Measurements from ENCODE around the gene RAP2C. TPM values are rescaled to one million over a fixed set of nuclear protein-coding genes. Genes with fewer than 3 reads are reported as not detected.

The RAP2C gene
- total RNA-seq, 1 experiment from 2014 or later, result 52.7 TPM

DNA sequence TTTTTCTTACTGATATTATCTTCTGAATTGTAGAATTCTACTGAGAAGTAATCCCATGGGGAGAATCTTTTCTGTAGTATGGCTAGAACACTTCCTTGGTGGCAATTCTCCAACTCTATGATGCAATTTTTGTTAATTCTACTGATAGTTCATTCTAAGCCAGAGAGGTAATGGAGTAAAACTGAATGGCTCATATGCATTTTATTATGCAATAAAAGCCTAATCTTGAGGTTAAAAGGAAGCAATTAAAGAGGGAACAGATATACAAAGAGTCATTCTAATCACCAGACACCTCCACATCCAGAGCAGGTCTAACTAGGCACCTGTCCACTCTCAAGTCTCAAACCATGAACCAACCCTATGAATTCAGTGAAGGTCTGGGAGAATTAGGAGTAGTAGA, 9.7 kb downstream of the RAP2C start:
- H4K20me1 ChIP-seq (ENCODE audit: control insufficient read depth, insufficient read depth, insufficient read length), result no peaks in the 10 kb centered on the region
- Mint-ChIP-seq H3K27me3 (ENCODE audit: low read depth) (no peaks in the 10 kb centered on the region), H3K36me3 (ENCODE audit: insufficient read depth in 1 of 3, low read depth in 3 of 3) (peaks cover 20 to 66% (median 51%) of the 10 kb centered on the region in 3 experiments; a peak in 6 of 7 replicates)

More for the DNA sequence above, 9.7 kb downstream of the RAP2C start:
- Histone ChIP-seq H3K79me2 (ENCODE audit: insufficient read depth, low read length) (no peaks in the 10 kb centered on the region; the same call in 1 of the 2 replicates), H3K23ac (ENCODE audit: insufficient read length, low read depth, low read length) (no peak overlapping the region), H3K14ac (ENCODE audit: insufficient read depth, low read length) (no peak overlapping the region), H2AFZ (ENCODE audit: low read length) (no peak overlapping the region), H3K9ac (ENCODE audit: extremely low read depth, insufficient read length, low read length) (no peak overlapping the region), H4K5ac (ENCODE audit: insufficient read length, low read depth, low read length) (no peak overlapping the region), H3K4me1 (ENCODE audit: insufficient read depth, low read length) (no peaks in the 10 kb centered on the region), H3T11ph (ENCODE audit: low read length) (no peak overlapping the region), H2BK12ac (ENCODE audit: insufficient read length, low read depth, low read length) (no peak overlapping the region), H4K91ac (ENCODE audit: insufficient read length, low read depth, low read length) (no peak overlapping the region), H2BK20ac (ENCODE audit: low read depth, low read length, poor library complexity, severe bottlenecking) (no peak overlapping the region), H2BK5ac (ENCODE audit: insufficient read length, low read length) (no peak overlapping the region), H3K4me2 (ENCODE audit: insufficient read depth, insufficient read length, low read length) (no peak overlapping the region), H2BK15ac (ENCODE audit: low read depth, low read length) (no peak overlapping the region), H3K9me3 (ENCODE audit: control insufficient read depth, low read depth, low read length) (no peaks in the 10 kb centered on the region), H4K8ac (replicated peaks; ENCODE audit: insufficient read length, low read depth, low read length) (no peak overlapping the region), H2BK120ac (ENCODE audit: low read depth, low read length, poor library complexity, severe bottlenecking) (no peak overlapping the region), H3K27me3 (ENCODE audit: insufficient read depth, low read length) (no peaks in the 10 kb centered on the region), H3K4ac (ENCODE audit: low read depth, low read length) (no peak overlapping the region), H2AK5ac (ENCODE audit: insufficient read length, low read length) (no peak overlapping the region), H3K23me2 (ENCODE audit: insufficient read length, low read depth, low read length, poor library complexity, severe bottlenecking) (no peaks in the 10 kb centered on the region), H3K79me1 (ENCODE audit: insufficient read depth, low read depth, low read length, poor library complexity, severe bottlenecking) (no peaks in the 10 kb centered on the region), H3K27ac (ENCODE audit: insufficient read length, low read depth, low read length) (no peak overlapping the region), H3K56ac (ENCODE audit: insufficient read length, low read depth, low read length) (no peak overlapping the region), H3K18ac (ENCODE audit: insufficient read length, low read depth, low read length) (no peak overlapping the region)
- TF ChIP-seq, protein P1, sequence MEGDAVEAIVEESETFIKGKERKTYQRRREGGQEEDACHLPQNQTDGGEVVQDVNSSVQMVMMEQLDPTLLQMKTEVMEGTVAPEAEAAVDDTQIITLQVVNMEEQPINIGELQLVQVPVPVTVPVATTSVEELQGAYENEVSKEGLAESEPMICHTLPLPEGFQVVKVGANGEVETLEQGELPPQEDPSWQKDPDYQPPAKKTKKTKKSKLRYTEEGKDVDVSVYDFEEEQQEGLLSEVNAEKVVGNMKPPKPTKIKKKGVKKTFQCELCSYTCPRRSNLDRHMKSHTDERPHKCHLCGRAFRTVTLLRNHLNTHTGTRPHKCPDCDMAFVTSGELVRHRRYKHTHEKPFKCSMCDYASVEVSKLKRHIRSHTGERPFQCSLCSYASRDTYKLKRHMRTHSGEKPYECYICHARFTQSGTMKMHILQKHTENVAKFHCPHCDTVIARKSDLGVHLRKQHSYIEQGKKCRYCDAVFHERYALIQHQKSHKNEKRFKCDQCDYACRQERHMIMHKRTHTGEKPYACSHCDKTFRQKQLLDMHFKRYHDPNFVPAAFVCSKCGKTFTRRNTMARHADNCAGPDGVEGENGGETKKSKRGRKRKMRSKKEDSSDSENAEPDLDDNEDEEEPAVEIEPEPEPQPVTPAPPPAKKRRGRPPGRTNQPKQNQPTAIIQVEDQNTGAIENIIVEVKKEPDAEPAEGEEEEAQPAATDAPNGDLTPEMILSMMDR (conservative IDR thresholded peaks at IDR 0.05), result no peak
- no peaks in the 10 kb centered on the region; a peak in 1 of 5 replicates for H3K9me3 Mint-ChIP-seq
- H3K27ac Mint-ChIP-seq, result no peak overlapping the region
- H3K4me3 Mint-ChIP-seq, result no peak overlapping the region
- peaks cover 0 to under 1% of the 10 kb centered on the region in 2 experiments; a peak in 2 of 4 replicates for H3K4me1 Mint-ChIP-seq
- no peak for DNase-seq
